ENCODE results near the gene NDE1. TPM values are rescaled to one million over a fixed set of nuclear protein-coding genes. Genes with fewer than 3 reads are reported as not detected.

Gene NDE1
- total RNA-seq, 2 experiments from 2014 or later = 88.9 to 141 TPM

- Histone ChIP-seq H3K9me3 (ENCODE audit: low read length) (no peaks in the 10 kb centered on the region), H3K4me1 (ENCODE audit: insufficient read depth, low read length, poor library complexity, severe bottlenecking) (no peaks in the 10 kb centered on the region), H3K79me2 (ENCODE audit: insufficient read depth, low read depth, low read length) (no peaks in the 10 kb centered on the region), H3K9me2 (ENCODE audit: insufficient read depth, low read length) (no peaks in the 10 kb centered on the region), H3K27ac (ENCODE audit: low read depth, low read length, poor library complexity, severe bottlenecking) (no peak overlapping the region), H3K4me3 (ENCODE audit: low read depth, low read length, poor library complexity, severe bottlenecking) (no peak overlapping the region), H3K4me2 (ENCODE audit: low read length) (no peak overlapping the region), H3K36me3 (ENCODE audit: insufficient read depth, low read length) (peaks cover 98% of the 10 kb centered on the region), H2AFZ (ENCODE audit: low read length) (no peak overlapping the region), H4K20me1 (ENCODE audit: insufficient read depth, low read length) (no peaks in the 10 kb centered on the region)
- POLR2A ChIA-PET = no interaction called here
- BruUV-seq (replicated peaks) = no TSS peak
- intact Hi-C loops (cut with micrococcal nuclease; ENCODE audit: unreplicated experiment) = no loop called here
- TF ChIP-seq, protein P1, sequence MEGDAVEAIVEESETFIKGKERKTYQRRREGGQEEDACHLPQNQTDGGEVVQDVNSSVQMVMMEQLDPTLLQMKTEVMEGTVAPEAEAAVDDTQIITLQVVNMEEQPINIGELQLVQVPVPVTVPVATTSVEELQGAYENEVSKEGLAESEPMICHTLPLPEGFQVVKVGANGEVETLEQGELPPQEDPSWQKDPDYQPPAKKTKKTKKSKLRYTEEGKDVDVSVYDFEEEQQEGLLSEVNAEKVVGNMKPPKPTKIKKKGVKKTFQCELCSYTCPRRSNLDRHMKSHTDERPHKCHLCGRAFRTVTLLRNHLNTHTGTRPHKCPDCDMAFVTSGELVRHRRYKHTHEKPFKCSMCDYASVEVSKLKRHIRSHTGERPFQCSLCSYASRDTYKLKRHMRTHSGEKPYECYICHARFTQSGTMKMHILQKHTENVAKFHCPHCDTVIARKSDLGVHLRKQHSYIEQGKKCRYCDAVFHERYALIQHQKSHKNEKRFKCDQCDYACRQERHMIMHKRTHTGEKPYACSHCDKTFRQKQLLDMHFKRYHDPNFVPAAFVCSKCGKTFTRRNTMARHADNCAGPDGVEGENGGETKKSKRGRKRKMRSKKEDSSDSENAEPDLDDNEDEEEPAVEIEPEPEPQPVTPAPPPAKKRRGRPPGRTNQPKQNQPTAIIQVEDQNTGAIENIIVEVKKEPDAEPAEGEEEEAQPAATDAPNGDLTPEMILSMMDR (conservative IDR thresholded peaks at IDR 0.05; ENCODE audit: low read length) = no peak
- no peak for TF ChIP-seq EZH2phosphoT487 (IDR thresholded peaks at IDR 0.05; ENCODE audit: borderline replicate concordance, low read depth, low read length)
- DNase-seq (ENCODE audit: low spot score) = no peak
- CTCF ChIA-PET (ENCODE audit: unreplicated experiment) = no interaction called here
These were observed 42.2 kb upstream of the NDE1 start for GRCh38 chr16:15607700-15608396.

DNA sequence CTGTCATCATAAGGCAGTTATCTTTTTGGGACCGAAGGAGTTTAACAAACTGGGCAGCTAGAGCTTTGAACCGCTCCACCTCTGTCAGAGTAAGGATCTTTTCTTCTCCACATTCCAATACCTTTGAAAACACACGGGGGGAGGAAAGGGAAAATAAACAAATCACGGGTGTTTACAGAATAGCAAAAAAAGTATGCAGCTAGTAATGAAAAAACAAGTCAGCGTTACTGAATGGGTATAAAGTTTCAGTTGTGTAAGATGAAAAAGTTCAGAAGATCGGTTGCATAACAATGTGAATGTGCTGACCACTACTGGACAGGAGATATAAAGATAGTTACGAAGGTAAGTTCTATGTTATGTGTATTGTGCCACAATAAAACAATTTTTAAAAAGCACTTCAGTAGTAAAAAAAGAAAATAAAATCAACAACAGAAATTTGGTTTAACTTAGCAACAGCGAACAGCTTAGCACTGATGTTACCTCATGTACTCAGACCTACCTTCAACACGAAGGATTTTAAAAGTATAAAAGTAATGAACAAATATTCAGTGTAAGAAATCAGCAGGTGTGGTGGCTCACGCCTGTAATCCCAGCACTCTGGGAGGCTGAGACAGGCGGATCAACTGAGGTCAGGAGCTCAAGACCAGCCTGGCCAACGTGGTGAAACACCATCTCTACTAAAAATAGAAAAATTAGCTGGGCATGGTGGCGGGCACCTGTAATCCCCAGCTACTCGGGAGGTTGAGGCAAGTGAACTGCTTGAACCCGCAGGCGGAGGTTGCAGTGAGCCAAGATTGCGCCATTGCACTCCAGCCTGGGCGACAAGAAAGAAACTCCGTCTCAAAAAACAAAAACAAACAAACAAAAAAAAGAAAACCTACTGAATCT lies 41.4 kb upstream of the NDE1 start:
- BruUV-seq (replicated peaks) = no TSS peak
- H3K9me2 ChIP-seq (ENCODE audit: insufficient read depth, low read length) = no peaks in the 10 kb centered on the region
- no peak overlapping the region for H2AFZ ChIP-seq (ENCODE audit: low read length)
- TF ChIP-seq, protein P1 (conservative IDR thresholded peaks at IDR 0.05; ENCODE audit: low read length) = no peak
- no peak for TF ChIP-seq EZH2phosphoT487 (IDR thresholded peaks at IDR 0.05; ENCODE audit: borderline replicate concordance, low read depth, low read length)
- H3K27ac ChIP-seq (ENCODE audit: low read depth, low read length, poor library complexity, severe bottlenecking) = no peak overlapping the region
- H3K9me3 ChIP-seq (ENCODE audit: low read length) = no peaks in the 10 kb centered on the region
- ChIA-PET POLR2A (no interaction called here), CTCF (ENCODE audit: unreplicated experiment) (no interaction called here)
- no peaks in the 10 kb centered on the region for H3K79me2 ChIP-seq (ENCODE audit: insufficient read depth, low read depth, low read length)
- peaks cover 95% of the 10 kb centered on the region for H3K36me3 ChIP-seq (ENCODE audit: insufficient read depth, low read length)
- intact Hi-C loops (cut with micrococcal nuclease; ENCODE audit: unreplicated experiment) = no loop called here
- H3K4me2 ChIP-seq (ENCODE audit: low read length) = no peak overlapping the region
- no peak for DNase-seq (ENCODE audit: low spot score)
- no peaks in the 10 kb centered on the region for H4K20me1 ChIP-seq (ENCODE audit: insufficient read depth, low read length)
- no peaks in the 10 kb centered on the region for H3K4me1 ChIP-seq (ENCODE audit: insufficient read depth, low read length, poor library complexity, severe bottlenecking)
- H3K4me3 ChIP-seq (ENCODE audit: low read depth, low read length, poor library complexity, severe bottlenecking) = no peak overlapping the region

DNA sequence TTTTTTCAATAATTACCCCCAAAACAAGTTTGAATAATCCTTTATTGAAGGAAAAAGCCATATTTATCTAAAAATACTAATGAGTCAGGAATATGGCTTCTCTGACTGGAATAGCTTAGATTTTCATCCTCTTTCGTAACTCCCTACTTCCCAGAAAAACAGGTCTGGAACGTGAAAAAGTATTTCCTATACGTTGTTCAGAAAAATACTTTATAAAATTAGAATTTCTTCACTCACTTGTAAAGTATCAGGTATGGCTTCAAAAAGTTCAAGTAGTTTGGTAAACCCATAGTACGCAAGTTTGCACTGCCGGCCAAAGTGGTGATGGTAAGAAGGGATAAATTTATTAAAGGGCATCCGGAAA lies 40.8 kb upstream of the NDE1 start:
- intact Hi-C loops (cut with micrococcal nuclease; ENCODE audit: unreplicated experiment) = no loop called here
- no peak overlapping the region for H3K4me2 ChIP-seq (ENCODE audit: low read length)
- no peak overlapping the region for H3K27ac ChIP-seq (ENCODE audit: low read depth, low read length, poor library complexity, severe bottlenecking)
- no peak overlapping the region for H2AFZ ChIP-seq (ENCODE audit: low read length)
- H3K79me2 ChIP-seq (ENCODE audit: insufficient read depth, low read depth, low read length) = no peaks in the 10 kb centered on the region
- ChIA-PET CTCF (ENCODE audit: unreplicated experiment) (no interaction called here), POLR2A (no interaction called here)
- no peaks in the 10 kb centered on the region for H3K4me1 ChIP-seq (ENCODE audit: insufficient read depth, low read length, poor library complexity, severe bottlenecking)
- no peaks in the 10 kb centered on the region for H4K20me1 ChIP-seq (ENCODE audit: insufficient read depth, low read length)
- H3K4me3 ChIP-seq (ENCODE audit: low read depth, low read length, poor library complexity, severe bottlenecking) = no peak overlapping the region
- no peak for DNase-seq (ENCODE audit: low spot score)
- TF ChIP-seq EZH2phosphoT487 (IDR thresholded peaks at IDR 0.05; ENCODE audit: borderline replicate concordance, low read depth, low read length) = no peak
- TF ChIP-seq, protein P1 (conservative IDR thresholded peaks at IDR 0.05; ENCODE audit: low read length) = no peak
- no peaks in the 10 kb centered on the region for H3K9me2 ChIP-seq (ENCODE audit: insufficient read depth, low read length)
- no TSS peak for BruUV-seq (replicated peaks)
- no peaks in the 10 kb centered on the region for H3K9me3 ChIP-seq (ENCODE audit: low read length)
- H3K36me3 ChIP-seq (ENCODE audit: insufficient read depth, low read length) = peaks cover 92% of the 10 kb centered on the region

All from OCI-LY7 (cell line).